ENCODE measurements around the gene HGD.
"Not testable (repeated sequence)": the region's sequence is repeated elsewhere in the genome, so short reads cannot be mapped to it uniquely, and the experiment has no call there.

HGD gene

DNA sequence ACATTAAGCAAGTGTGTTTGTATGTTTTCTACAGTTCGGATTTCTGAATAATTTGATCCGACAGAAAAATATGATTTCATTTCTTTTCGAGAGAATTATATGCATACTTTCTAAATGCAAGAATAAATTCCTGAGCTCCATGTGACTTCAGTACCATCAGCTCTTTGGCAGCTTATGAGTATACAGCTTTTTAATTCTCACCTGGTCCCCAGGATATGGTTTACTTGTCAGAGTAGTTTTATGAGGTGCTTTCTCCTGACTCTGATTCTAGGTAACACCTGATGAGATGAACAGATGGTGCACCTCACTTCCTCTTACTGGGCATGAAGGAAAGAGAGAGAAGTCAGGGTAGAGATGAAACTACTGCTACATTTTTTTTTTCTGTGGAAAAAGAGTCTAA, 3.1 kb downstream of the HGD start:
- no peak for DNase-seq (ENCODE audit: low read depth in 2 of 2)

DNA sequence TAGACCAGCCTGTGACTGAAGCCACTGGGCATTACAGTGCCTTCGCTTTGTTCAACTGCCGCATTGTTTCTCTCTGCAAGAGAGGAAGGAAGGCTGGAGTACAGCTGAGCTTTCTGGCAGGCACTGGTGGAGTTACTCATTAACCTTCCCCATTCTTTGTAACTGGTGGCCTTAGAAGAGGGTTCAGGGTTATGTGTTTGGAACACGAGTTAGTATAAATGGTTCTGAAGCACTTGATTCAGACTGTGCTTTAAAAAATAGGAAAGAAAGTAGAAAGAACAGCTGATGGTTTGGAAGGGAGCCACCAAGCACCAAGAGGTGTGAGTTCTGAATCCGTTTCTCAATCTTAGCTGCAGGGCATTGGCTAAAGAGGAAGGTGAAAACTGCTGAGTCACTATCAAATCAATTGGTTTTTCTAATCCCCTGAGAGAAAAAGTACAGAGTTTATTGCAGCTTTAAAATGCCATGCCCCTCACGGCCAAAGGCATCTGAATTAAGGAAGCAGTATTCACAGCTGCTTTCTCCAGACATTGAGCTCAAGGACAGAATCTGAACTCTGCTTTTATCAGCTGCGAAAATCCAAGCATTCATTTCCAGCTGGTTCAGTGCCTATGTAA, 3.6 kb downstream of the HGD start:
- DNase-seq (ENCODE audit: low read depth in 2 of 2) = no peak

DNA sequence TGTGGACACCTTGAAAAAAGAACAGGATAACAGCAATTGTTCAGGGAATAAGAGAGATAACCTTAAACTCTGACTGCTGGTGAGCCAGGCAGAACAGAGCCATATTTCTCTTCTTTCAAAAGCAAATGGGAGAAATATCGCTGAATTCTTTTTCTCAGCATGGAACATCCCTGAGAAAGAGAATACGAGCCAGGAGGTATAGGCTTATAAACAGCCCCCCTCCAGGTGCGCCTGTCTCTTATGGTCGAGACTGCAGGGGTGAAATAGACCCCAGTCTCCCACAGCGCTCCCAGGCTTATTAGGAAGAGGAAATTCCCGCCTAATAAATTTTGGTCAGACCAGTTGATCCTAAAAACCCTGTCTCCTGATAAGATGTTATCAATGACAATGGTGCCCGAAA, 4.8 kb downstream of the HGD start:
- not testable (repeated sequence) for DNase-seq (ENCODE audit: low read depth in 2 of 2)

DNA sequence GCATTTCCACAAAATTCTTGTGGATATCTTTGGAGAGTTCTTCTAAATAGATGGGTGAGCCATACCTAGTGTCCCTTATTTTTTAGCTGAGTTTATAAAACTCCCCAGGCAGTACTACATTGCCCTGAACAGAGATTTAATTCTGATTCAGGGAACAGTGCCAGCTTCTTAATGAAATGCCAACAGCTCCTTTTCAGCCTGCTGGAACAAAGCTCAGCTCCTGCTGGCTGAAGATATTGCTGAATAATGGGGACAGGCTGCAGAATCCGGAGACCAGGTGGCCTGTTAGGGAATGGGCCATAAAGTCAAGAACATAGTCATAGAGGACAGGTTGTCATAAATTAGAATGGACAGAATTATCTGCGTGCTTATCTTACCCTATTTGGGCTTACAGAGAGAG, 8.9 kb downstream of the HGD start:
- no peak for DNase-seq (ENCODE audit: low read depth in 2 of 2)

DNA sequence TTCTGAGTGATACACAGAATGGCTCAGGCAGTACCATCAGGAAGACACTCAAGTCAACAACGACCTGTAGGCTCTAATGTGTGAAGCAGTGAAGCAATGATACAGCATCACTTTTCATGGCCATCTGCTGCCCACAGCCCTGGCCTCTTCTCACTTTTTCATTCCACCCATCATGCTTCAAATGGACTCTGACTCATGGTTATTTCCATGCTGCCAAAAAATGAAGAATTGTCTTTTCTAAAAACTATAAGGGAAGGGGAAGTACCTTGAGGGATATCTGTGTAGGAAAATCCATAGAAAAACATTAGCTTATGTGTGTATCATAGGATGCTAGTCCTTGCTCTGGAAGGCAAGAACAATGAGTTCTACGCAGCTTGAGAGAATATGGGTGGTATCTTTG, 11.5 kb downstream of the HGD start:
- DNase-seq (ENCODE audit: low read depth in 2 of 2) = no peak

DNA sequence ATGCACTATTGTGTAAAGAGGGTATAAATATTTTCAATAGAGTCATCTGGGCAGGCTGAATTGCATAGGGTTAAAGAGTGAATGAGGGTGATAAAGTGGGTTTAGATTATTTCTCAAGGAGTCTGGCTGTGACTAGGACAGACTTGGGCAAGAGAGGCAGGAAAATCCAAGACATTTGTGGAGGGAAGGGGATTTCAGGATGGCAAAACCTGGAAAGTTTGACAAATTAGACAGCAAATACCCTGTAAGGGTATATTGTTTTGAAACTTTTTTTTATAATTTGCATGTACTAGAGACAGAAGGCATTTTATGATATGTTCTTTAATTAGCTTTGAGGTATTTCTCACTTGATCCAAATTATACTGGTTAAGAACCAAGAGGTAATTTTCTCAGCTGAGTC, 17.1 kb downstream of the HGD start:
- no peak for DNase-seq (ENCODE audit: low read depth in 2 of 2)

DNA sequence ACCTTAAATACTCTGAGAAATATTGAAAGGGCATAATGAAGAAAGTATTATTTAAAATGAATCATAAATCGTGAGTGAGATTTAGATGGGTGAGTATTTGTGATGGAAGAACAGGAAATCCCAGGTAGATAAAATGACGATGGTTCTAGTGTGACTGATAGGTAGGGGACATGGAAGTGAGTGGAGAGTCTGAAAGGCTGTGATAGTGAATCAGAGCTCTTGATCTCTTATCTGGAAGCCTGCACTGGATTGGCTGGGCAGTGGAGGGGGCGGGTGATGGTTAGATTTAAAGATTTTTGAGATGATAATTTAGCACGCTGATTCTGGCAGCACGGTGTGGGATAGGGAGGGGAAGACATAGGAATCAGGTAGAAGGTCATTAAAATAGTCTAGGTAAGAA, 20.1 kb downstream of the HGD start:
- no peak for DNase-seq (ENCODE audit: low read depth in 2 of 2)

DNA sequence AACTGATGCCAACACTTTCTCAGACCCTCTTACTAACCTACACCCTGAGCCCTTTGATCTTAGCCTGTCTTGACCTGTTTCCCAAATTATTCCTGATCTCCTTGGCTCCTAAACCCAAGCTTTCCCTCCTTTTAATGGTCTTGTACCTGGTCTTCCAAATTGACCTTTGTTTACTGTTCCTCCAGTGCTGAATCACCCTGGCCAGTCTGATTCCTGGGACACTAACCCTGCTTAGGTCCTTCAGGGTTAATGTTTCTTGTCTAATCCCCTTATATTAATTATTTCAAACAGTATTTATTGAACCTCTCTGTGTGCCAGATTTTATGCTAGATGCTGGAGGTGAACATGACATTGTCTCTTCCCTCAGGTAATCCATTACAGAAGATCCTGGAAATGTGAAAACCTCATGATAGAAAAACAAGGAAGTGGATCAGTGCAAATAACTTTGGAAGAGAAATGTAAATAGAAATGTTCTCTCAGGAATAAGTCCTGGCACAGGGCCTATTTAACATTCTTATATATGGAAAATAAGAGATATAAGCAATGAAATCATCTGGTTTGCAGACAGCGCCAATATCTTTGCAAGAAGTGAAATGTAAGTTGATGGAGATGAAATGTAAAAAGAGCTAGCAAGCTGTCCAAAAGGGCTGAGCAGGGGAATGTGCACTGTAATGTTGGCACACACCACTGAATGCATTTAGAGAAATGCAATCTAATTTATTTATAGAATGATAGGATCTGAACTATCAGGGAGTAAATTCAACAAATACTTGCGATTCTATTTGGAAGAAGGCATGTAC, 20.7 kb downstream of the HGD start:
- DNase-seq (ENCODE audit: low read depth in 2 of 2) = no peak

DNA sequence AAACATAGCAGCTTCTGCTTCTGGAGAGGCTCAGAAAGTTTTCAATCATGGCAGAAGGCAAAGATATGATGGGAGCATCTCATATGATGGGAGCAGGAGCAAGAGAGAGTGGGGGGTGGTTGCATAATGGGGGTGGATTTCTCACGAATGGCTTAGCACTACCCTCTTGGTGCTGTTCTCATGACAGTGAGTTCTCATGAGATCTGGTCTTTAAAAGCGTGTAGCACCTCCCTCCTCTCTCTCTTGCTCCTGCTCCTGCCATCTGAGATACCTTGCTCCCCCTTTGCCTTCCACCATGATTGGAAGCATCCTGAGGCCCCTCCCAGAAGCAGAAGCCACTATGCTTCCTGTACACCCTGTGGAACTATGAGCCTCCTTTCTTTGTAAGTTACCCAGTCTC, 22.2 kb downstream of the HGD start:
- no peak for DNase-seq (ENCODE audit: low read depth in 2 of 2)

DNA sequence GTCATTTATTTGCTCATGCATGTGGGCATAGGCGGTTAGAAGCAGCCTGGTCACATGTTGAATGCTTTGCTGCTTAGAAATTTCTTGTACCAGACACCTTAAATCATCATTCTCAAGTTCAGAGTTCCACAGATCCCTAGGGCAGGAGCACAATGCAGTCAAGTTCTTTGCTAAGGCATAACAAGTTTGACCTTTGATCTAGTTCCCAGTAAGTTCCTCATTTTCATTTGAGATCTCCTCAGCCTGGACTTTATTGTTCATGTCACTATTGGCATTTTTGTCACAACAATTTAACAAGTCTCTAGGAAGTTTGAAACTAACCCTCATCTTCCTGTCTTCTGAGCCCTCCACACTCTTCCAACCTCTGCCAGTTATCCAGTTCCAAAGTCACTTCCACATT, 22.8 kb downstream of the HGD start:
- DNase-seq (ENCODE audit: low read depth in 2 of 2) = no peak

DNA sequence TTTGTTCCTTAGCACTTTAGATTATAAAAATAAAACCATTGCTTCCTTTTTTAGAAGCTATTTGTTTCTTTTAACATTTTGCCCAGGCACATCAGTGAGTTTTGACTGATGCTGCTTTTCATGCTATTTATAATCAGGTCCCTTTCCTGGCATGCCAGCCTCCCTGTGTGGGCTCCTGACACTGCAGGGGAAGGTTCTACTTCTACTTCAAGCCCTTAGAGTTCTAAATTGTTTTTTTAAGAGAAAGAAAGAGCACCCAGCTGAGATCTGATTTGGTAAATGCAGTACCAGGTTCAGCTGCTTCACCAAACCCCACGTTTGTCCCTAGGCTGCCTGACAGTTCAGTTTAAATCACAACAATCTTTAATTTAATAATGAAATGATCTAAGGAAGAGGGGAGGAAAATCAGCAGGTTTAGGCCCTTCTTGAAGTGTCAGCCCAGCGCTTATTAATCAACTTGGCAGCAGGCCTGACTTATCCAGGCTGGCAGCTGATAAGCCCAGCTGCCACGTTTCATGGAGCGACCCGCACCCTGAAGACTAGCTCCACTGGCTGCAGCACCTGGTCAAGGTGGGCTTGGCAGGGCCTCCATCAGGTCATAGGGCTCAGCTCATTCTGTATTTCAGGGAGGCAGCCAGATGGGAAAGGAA, 29.0 kb downstream of the HGD start:
- no peak for DNase-seq (ENCODE audit: low read depth in 2 of 2)

DNA sequence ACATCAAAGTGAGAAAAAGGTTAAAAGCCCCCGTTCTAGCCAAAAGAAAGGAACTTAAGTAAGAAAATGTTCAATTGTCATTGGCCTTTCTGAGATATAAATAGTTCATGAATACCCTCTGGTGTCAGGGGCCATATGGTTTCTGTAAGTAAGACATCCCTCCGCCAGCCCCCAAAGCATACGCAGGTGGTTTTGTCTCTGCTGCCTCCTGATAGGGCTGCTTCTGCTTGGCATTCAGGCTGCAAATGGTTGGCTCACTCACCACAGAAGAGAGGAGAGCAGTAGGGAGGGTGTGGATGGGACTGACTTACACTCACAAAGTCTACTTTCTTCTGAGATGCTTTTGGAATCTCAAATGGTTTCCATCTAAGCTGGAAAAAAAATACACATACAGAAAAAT, 29.8 kb downstream of the HGD start:
- DNase-seq (ENCODE audit: low read depth in 2 of 2) = no peak

DNA sequence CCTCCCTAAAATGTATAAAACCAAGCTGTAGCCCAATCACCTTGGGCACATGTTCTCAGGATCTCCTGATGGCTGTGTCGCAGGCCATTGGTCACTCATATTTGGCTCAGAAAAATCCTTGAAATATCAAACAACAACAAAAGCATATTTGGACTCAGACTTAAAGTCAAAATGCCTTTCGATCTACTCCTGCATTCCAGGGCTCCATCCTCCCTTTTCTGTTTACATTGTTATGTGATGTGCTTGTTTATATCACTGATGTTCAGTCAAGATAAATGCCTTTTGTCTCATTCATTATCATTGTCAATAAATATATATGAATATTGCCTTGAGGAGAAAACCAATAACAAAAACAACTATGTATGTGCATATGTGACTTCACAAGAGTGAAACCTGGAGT, 31.7 kb downstream of the HGD start:
- DNase-seq (ENCODE audit: low read depth in 2 of 2) = no peak

DNA sequence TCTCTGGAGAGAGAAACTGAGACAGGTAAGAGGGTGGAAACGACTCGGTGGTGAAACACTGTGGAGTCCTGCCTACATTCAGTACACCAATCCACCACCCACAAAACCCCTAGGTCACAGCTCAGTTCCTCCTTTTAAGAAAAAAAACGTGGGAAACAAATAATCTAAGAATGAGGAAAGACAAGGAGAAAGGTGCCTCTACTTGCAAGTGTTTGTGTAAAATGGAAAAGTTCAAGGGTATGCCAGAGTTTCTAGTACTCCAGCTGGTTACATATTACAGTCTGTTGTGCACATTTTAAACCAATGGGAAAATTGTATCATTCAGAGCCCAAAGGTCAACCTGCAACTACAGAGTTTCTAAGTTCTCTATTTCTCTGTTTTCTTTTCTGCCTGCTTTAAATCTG, 32.2 kb downstream of the HGD start:
- DNase-seq (ENCODE audit: low read depth in 2 of 2) = no peak

DNA sequence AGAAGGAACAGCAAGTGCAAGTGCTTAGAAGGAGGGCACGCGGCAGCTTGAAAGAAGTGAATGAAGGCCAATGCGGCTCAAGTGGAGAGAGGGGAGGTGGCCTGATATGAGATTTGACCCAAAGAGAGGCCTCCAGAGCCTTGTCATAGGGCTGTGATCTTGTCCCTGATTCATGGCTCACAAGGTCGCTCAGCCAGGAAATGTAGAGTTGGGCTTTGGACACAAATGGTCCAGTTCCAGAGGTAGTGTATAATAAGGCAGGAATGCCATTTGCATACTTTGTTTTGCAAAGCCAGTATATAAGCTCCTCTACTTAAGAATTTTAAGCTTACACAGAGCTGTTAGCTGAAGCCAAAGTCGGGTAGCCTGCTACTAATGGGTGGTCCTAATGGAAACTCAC, 33.7 kb downstream of the HGD start:
- DNase-seq (ENCODE audit: low read depth in 2 of 2) = no peak

DNA sequence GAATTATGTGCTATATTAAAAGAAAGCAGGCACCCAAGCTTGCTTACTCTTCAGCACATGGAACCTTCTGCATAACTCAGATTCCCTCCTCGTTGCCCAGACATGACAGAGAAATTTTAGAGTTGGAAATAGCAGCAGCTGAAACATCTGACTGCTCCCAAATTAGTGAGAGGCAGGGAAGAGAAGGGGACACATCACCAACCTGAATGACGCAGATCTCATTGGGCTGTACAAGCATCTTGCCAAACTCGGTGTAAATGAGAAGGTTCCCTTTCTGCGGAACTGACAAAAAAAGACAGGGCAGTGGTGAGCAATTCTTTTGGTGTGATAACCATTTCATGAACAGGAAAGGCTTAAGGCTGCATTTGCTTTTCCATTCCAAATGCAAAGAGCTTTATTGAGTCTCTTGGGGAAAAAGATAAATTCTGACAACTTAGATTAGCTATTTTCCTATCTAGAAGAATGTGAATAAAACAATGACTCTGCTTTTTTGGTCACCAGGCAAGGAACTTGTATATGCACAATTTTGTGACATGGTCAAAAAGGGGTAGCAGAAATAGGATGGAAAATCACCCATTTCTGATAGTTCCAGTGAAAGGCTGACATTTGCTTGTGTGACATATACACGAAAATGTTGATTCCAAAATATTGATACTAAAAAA, 35.1 kb downstream of the HGD start:
- no peak for DNase-seq (ENCODE audit: low read depth in 2 of 2)

DNA sequence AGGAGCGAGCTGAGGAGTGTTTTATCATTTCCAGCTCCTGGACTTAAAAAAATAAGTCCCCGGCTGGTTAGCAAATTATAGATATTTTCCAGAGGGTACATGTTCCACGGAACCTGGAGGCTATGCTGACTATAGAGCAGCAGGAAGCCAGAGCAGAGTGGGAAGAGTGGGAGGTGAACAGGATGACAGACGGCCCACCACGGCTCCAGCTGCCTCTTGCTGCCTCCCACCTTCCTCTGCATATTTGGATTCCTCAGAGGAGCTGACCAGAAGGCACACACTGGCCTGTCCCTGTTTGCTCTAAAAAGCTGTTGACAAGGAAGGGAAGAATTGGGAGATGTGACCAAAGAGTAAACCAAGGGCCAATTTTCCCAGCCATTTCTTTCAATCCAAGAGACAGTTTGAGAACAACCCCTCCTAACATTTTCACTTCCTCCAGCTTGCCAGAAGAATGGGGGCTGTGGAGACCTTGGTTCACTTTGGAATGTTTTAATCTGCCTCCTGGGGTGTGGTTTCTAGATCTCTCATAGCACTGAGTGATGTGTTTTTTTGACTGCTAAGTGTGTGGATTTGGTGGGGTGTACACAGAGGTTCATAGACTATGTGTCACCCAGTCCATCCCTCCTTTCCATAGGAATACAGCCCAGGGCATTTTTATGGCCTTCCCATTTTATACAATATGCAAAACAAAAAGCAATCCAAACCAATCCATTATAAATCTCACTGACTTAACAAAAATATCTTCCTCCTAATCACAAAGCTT, 36.8 kb downstream of the HGD start:
- no peak for DNase-seq (ENCODE audit: low read depth in 2 of 2)

DNA sequence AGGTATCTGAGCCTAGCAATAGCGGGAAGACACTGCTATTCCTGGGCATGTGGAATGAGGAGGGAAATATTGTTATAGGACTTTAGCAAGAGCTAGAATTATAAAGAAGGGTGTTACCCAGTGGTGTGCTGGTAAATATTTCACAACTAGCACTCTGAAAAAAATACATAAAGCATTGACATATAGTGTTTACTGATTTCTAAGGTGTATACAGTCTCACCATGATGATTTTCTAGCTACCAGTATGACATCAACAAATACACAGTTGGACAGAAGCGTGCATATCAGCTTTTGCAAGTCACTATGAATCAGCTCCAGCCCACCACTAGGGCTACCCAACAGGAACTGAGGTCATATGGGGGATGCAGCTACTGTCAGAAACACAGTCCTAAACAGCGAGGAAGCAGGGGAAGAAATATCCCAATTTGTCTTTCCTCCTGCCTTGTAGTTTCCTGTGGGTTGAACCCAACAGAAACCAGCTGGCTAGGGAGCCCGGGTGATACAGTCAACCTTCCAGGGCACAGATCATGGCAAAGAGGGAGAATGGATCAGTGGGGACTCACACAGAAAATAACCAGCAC, 39.6 kb downstream of the HGD start:
- no peak for DNase-seq (ENCODE audit: low read depth in 2 of 2)

DNA sequence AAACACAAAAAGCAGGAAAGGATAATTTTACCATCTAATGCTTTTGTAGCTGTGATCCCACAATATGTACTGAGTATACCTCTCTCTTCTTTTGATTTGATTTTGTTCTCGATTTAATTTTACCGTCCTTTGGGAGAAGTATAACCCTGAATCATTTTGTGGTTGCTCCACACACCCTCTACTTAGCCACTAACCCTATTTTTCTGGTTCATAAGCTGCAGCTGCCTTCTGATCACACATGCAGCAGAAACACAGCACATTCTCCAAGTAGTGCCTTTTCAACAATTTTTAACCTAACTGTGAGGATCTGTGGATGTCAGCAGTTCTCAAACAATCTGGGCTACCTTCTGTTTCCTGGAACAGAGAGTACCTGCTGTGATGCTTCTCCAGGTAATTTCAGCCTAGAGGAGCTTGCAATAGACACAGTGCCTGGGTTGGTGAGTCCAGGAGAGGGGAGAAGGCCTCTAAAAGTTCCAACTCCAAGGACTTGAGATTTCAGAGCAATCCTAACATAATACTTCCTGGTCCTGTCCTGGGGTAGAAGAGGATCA, 40.3 kb downstream of the HGD start:
- DNase-seq (ENCODE audit: low read depth in 2 of 2) = no peak

DNA sequence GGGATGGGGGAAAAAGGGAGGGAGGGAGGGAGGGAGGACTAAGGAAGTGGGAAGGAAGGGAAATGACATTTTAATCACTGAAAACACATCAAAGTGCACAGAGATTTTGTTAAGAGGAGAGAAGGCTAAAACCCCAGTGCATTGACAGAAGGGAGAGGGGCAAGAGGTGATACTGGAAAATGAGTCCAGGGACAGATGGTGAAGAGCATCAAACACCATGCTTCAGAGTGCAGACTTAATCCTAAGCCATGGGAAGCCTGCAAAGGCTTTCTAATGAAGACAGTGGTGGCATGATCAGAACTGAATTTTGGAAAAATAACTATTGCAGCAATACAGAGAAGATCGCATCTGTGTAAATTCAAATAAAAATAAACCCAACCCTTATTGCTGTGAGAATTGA, 41.8 kb downstream of the HGD start:
- no peak for DNase-seq (ENCODE audit: low read depth in 2 of 2)

DNA sequence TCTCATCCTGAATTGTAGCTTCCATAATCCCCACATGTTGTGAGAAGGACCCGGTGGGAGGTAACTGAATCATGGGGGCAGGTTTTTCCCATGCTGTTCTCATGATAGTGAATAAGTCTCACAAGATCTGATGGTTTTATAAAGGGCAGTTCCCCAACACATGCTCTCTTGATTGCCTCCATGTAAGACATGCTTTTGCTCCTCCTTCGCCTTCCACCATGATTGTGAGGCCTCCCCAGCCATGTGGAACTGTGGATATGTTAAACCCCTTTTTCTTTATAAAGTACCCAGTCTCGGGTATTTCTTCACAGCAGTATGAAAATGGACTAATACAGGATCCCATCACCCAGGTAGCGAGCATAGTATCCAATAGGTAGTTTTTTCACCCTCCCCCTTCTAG, 43.2 kb downstream of the HGD start:
- DNase-seq (ENCODE audit: low read depth in 2 of 2) = not testable (repeated sequence)
